HEK293 (cell line): Measurements from ENCODE around the gene TCAP.

Source experiments
- ZNF274 ChIP-seq, 2 experiments: fragments of 200-500 bp in 1 of 2; fragments of 450-650 bp in 1 of 2; sonication (Bioruptor generic) in 1 of 2; formaldehyde crosslinking in 1 of 2; IDR thresholded peaks; 2 replicates each; pipeline versions ENCODE4 v1.5.1 to v1.6.1; 2014 to 2016; ENCODE audit warnings: borderline replicate concordance in 1 of 2, inconsistent platforms in 1 of 2, low read length in 1 of 2, missing biosample characterization in 1 of 2, missing genetic modification characterization in 1 of 2
- ZNF621 ChIP-seq: fragments of 450-650 bp; formaldehyde crosslinking; IDR thresholded peaks from 2 replicates; pipeline ENCODE4 v1.5.1; 2017; ENCODE audit warnings: missing biosample characterization, missing genetic modification characterization
- TF ChIP-seq, protein P1 (sequence below): fragments of 450-650 bp; formaldehyde crosslinking; IDR thresholded peaks from 2 replicates; pipeline ENCODE4 v1.5.1; 2016; ENCODE audit warnings: missing biosample characterization, missing genetic modification characterization
- TF ChIP-seq, protein P2 (sequence below): fragments of 450-650 bp; formaldehyde crosslinking; IDR thresholded peaks from 2 replicates; pipeline ENCODE4 v1.5.1; 2016; ENCODE audit warnings: missing biosample characterization, missing genetic modification characterization
- TF ChIP-seq, protein P3 (sequence below): fragments of 450-650 bp; formaldehyde crosslinking; IDR thresholded peaks from 2 replicates; pipeline ENCODE4 v1.5.1; 2016; ENCODE audit warnings: missing biosample characterization, missing genetic modification characterization

DNA sequence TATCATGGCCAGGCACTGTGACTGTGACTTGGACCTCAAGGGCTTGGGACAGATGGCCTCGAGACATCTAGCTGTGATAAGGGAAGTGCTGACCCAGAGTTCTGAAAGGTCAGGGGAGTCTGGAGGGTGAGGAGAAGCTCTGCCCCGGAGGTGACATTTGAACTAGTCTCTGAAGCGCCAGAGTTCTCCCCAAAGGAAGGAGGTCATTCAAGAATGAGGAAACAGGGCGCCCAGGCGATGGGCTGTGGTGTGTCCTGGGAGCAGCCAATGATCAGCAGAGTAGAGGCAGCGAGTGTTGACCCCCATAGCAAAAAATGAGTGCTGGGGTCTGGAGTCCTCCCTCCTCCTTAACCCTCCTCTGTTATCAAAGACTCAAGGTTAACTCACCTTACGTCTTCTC lies 23.3 kb upstream of the TCAP start:
- TF ChIP-seq, protein P1, sequence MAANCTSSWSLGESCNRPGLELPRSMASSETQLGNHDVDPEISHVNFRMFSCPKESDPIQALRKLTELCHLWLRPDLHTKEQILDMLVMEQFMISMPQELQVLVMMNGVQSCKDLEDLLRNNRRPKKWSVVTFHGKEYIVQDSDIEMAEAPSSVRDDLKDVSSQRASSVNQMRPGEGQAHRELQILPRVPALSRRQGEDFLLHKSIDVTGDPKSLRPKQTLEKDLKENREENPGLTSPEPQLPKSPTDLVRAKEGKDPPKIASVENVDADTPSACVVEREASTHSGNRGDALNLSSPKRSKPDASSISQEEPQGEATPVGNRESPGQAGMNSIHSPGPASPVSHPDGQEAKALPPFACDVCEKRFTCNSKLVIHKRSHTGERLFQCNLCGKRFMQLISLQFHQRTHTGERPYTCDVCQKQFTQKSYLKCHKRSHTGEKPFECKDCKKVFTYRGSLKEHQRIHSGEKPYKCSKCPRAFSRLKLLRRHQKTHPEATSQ (tag by site-specific recombination): no peak
- no peak for TF ChIP-seq ZNF621
- TF ChIP-seq, protein P2, sequence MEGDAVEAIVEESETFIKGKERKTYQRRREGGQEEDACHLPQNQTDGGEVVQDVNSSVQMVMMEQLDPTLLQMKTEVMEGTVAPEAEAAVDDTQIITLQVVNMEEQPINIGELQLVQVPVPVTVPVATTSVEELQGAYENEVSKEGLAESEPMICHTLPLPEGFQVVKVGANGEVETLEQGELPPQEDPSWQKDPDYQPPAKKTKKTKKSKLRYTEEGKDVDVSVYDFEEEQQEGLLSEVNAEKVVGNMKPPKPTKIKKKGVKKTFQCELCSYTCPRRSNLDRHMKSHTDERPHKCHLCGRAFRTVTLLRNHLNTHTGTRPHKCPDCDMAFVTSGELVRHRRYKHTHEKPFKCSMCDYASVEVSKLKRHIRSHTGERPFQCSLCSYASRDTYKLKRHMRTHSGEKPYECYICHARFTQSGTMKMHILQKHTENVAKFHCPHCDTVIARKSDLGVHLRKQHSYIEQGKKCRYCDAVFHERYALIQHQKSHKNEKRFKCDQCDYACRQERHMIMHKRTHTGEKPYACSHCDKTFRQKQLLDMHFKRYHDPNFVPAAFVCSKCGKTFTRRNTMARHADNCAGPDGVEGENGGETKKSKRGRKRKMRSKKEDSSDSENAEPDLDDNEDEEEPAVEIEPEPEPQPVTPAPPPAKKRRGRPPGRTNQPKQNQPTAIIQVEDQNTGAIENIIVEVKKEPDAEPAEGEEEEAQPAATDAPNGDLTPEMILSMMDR: no peak
- TF ChIP-seq, protein P3, sequence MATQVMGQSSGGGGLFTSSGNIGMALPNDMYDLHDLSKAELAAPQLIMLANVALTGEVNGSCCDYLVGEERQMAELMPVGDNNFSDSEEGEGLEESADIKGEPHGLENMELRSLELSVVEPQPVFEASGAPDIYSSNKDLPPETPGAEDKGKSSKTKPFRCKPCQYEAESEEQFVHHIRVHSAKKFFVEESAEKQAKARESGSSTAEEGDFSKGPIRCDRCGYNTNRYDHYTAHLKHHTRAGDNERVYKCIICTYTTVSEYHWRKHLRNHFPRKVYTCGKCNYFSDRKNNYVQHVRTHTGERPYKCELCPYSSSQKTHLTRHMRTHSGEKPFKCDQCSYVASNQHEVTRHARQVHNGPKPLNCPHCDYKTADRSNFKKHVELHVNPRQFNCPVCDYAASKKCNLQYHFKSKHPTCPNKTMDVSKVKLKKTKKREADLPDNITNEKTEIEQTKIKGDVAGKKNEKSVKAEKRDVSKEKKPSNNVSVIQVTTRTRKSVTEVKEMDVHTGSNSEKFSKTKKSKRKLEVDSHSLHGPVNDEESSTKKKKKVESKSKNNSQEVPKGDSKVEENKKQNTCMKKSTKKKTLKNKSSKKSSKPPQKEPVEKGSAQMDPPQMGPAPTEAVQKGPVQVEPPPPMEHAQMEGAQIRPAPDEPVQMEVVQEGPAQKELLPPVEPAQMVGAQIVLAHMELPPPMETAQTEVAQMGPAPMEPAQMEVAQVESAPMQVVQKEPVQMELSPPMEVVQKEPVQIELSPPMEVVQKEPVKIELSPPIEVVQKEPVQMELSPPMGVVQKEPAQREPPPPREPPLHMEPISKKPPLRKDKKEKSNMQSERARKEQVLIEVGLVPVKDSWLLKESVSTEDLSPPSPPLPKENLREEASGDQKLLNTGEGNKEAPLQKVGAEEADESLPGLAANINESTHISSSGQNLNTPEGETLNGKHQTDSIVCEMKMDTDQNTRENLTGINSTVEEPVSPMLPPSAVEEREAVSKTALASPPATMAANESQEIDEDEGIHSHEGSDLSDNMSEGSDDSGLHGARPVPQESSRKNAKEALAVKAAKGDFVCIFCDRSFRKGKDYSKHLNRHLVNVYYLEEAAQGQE (tag by site-specific recombination): no peak
- no peak for TF ChIP-seq ZNF274 (IDR thresholded peaks at IDR 0.05; ENCODE audit: low read length)
- no peak for TF ChIP-seq ZNF274 (tag by site-specific recombination; IDR thresholded peaks at IDR 0.05; ENCODE audit: borderline replicate concordance)
